ENCODE measurements around the gene POC1A. TPM values are rescaled to one million over a fixed set of nuclear protein-coding genes. Genes with fewer than 3 reads are reported as not detected.

The POC1A gene
- total and polyA plus RNA-seq, 2 of the 4 experiments (the other 2 are of a cell fraction) = 10.6 to 11.5 TPM

DNA sequence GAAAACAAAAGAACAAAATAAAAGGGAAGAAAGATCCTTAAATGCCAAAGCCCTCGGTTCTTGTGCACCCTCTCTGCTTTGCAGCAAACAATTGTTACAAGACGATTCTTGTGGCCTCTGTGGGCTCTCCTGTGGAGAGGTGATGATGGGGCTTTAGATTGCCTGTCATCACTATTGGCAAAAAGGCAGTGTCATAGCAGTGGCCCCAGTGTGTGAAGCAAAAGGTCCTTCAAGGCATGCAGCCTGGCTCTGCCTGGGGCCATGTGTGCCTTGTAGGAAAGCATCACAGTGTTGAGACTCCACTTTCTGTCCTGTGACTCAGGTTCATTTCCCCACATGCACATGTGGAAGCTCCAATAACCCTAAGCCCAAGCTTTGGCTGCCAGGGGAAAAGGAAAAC is 43.7 kb downstream of the POC1A start:
- intact Hi-C loops (cut with micrococcal nuclease) (no loop called here), dilution Hi-C loops (cut with HindIII; ENCODE audit: low sequenced_read_pairs, unreplicated experiment) (no loop called here), in situ Hi-C loops (cut with MboI; ENCODE audit: low sequenced_read_pairs) (no loop called here)
- no peak for DNase-seq
- 0 out of 2 replicates have a peak, but pooled peaks cover 5% of the 10 kb centered on the region for H3K9me1 ChIP-seq (ENCODE audit: insufficient read depth, low read length)
- H3K56ac ChIP-seq (ENCODE audit: extremely low read depth, insufficient read depth, low read length) = no peak overlapping the region
- ATAC-seq (ENCODE audit: low read depth) = no peak
- no peak overlapping the region for H4K8ac ChIP-seq (ENCODE audit: low read depth in 2 of 2, low read length in 2 of 2)
- no peak overlapping the region for H3K4ac ChIP-seq (ENCODE audit: low read depth, low read length)
- CTCF ChIA-PET = no interaction called here
- H2AFZ ChIP-seq (replicated peaks; ENCODE audit: low read length, poor library complexity) = no peak overlapping the region
- H2BK20ac ChIP-seq (ENCODE audit: low read depth, low read length) = no peak overlapping the region
- no peaks in the 10 kb centered on the region for H3K27me3 ChIP-seq (ENCODE audit: control insufficient read depth, insufficient read depth, low read length)
- H3K14ac ChIP-seq (replicated peaks; ENCODE audit: low read depth, low read length) = no peak overlapping the region
- H4K20me1 ChIP-seq (ENCODE audit: insufficient read depth, low read length) = no peaks in the 10 kb centered on the region
- no peak overlapping the region for H3K4me3 ChIP-seq (ENCODE audit: insufficient read depth, low read depth, low read length)
- WGBS, 2 experiments (ENCODE audit: extremely low coverage in 2 of 2, insufficient read length in 1 of 2) = no CpG with 5 or more reads among the region's 2 CpGs
- POLR2A ChIA-PET (ENCODE audit: unreplicated experiment) = no interaction called here
- H3K27ac ChIP-seq (ENCODE audit: insufficient read depth, low read length) = no peak overlapping the region
- BruUV-seq (replicated peaks) = no TSS peak
- no peak overlapping the region for H2AK9ac ChIP-seq (replicated peaks; ENCODE audit: low read depth, low read length, poor library complexity)
- H3K9ac ChIP-seq (ENCODE audit: low read depth, low read length) = no peak overlapping the region
- no peak overlapping the region for H4K91ac ChIP-seq (ENCODE audit: insufficient read depth, low read depth, low read length)
- TF ChIP-seq RFX5 (IDR thresholded peaks at IDR 0.05; ENCODE audit: low read depth, low read length) (no peak), MAFK (IDR thresholded peaks at IDR 0.05; ENCODE audit: low read depth, low read length) (no peak), MXI1 (IDR thresholded peaks at IDR 0.05; ENCODE audit: borderline replicate concordance, low read depth, low read length) (no peak)
- TF ChIP-seq, protein P1, sequence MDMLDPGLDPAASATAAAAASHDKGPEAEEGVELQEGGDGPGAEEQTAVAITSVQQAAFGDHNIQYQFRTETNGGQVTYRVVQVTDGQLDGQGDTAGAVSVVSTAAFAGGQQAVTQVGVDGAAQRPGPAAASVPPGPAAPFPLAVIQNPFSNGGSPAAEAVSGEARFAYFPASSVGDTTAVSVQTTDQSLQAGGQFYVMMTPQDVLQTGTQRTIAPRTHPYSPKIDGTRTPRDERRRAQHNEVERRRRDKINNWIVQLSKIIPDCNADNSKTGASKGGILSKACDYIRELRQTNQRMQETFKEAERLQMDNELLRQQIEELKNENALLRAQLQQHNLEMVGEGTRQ (IDR thresholded peaks at IDR 0.05; ENCODE audit: low read depth, low read length) = no peak
- H3K9me3 ChIP-seq (ENCODE audit: control insufficient read depth, insufficient read depth, low read length) = no peaks in the 10 kb centered on the region
- no peak overlapping the region for H2AK5ac ChIP-seq (ENCODE audit: low read depth, low read length)
- H2BK15ac ChIP-seq (ENCODE audit: low read depth, low read length) = no peak overlapping the region
- no peak overlapping the region for H2BK120ac ChIP-seq (ENCODE audit: low read depth, low read length)
- H3K23ac ChIP-seq (ENCODE audit: low read depth, low read length) = peak overlapping the region; percentile 27; the same call in 1 of the 2 replicates
- no peak overlapping the region for H3K18ac ChIP-seq (ENCODE audit: low read depth, low read length)
- H3K4me1 ChIP-seq (ENCODE audit: control insufficient read depth, insufficient read depth, low read length) = peaks cover 2% of the 10 kb centered on the region; the same call in 1 of the 2 replicates
- no peak overlapping the region for H3K4me2 ChIP-seq (ENCODE audit: low read depth, low read length)
- no peaks in the 10 kb centered on the region; the same call in 1 of the 2 replicates for H3K36me3 ChIP-seq (ENCODE audit: control insufficient read depth, insufficient read depth, low read length)
- H3K79me1 ChIP-seq (ENCODE audit: low read depth in 1 of 2, low read length in 2 of 2) = peaks cover 0 to 4% of the 10 kb centered on the region in 2 experiments; a peak in 3 of 4 replicates
- no peak overlapping the region for H4K5ac ChIP-seq (ENCODE audit: low read depth, low read length)
- H2BK5ac ChIP-seq (ENCODE audit: low read depth, low read length, poor library complexity, severe bottlenecking) = no peak overlapping the region

All from IMR-90 (cell line).